Measurements from ENCODE around the gene SLC5A9.
"Not testable (repeated sequence)": the region's sequence is repeated elsewhere in the genome, so short reads cannot be mapped to it uniquely, and the experiment has no call there.

Gene SLC5A9

DNA sequence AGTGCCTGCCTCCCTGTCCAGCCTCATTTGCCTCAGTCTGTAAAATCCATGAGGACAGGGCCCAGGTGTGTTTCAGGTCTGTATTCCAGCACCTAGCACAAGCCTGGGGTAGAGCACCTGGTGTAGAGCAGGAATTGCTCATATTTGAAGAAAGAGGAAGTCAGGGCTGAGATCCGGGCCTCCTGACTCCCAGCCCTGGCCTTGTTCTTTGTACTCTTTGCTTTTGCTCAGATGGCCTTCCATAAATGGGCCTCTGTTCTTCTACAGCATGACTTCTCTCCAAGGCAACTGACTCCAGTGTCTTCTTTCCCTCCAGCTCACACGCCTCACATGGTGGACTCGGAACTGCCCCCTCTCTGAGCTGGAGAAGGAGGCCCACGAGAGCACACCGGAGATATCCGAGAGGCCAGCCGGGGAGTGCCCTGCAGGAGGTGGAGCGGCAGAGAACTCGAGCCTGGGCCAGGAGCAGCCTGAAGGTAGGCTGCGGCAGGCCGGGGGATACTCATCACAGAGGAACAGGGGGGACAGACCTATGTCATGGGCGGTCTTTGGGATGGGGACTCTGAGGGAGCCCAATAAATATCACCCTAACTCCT, 19.7 kb downstream of the SLC5A9 start:
- DNase-seq (ENCODE audit: low read depth in 2 of 2), result no peak

DNA sequence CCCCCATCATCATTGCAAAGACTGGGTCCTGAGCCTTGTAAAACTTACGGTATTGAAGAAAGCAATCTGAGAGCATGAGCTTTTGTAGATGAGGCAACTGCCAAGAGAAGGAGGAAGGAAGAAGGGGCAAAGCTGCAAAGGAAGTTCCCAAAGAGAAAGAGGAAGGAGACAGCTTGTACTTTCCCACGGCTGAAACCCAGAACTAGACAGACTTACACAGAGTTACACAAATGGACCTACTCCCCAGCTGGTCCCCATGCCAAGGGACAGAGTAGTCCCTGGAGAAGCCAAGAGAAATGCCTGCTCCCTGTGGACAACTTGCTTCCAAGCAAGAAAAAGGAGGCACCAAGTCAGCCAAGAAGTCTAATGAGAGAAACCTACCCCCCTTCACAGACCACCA, 22.6 kb downstream of the SLC5A9 start:
- no peak for DNase-seq (ENCODE audit: low read depth in 2 of 2)

DNA sequence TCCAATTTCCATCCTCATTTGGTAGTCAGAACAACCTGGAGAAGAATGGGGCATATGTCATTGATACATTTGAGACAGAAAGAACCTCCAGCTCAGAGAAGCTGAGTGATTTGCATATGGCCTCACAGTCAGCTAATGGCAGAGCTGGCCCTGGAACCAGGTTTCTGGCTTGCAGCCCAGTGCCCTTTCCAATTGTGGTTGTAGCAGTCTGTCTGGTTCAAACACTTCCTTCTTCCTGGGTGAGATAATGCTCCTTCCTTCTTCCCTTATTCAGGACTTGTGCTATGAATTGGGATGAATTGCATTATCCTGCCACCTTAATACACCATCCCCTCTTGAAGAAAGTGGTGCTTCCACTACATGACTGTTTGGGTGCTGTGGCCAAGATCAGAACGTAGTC, 24.2 kb downstream of the SLC5A9 start:
- no peak for DNase-seq (ENCODE audit: low read depth in 2 of 2)

DNA sequence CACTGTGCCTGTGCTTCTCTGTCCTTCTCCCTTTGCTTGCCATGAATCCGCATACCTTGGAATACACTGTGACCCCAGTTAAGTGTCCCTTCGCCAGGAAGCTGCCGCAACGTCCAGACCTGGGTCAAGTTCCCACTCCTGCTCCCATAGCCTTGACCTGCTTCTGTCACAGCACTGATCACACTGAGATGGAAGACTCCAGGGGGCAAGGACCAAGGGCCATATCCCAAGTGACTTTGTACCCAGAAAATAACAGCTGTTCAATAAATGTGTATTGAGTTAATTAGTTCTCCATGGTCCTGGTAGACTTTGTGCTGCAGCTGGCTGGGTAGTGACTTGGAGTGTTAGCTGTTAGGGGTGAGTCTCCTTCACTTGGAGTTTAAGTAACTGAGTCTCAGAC, 25.8 kb downstream of the SLC5A9 start:
- no peak for DNase-seq (ENCODE audit: low read depth in 2 of 2)

GRCh38 chr1:48249868-48250267, 27.4 kb downstream of the SLC5A9 start:
- DNase-seq (ENCODE audit: low read depth in 2 of 2), result no peak

DNA sequence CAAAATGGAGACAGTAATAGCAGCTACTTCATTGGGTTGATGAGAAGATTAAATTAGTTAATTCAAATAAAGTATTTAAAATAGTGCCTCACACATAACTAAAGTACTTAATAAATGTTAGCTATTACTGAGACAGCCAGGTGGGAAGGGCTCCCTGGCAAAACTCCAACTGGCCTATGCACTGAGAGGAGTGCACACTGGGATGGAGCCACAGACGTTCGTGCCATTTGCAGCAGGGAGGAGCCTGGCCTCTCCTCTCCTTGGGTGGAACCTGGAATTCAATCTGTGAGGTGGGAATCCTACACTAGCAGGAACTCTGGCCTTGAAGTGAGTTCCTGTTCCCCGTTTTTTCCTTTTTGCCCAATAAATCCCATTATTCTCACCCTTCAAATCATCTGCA, 28.1 kb downstream of the SLC5A9 start:
- no peak for DNase-seq (ENCODE audit: low read depth in 2 of 2)

DNA sequence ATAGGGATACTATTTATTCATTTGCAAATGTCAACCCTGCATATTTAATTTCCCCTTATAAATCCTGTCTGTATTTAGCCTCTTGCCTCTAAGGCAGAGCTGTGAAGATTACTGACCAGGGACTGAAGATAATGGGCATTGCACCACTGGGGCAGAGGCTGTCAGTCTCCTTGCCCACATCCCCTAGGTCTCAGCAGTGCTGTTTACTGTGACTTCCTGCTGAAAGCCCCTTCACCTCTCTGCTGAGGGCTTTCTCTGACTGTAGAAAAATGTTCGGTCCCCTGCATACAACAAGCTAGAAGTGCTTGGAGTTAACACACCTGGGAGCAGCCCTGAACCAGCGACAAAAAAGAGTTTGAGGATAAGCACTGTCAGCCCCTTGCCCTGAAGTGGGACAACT, 28.8 kb downstream of the SLC5A9 start:
- DNase-seq (ENCODE audit: low read depth in 2 of 2), result no peak

DNA sequence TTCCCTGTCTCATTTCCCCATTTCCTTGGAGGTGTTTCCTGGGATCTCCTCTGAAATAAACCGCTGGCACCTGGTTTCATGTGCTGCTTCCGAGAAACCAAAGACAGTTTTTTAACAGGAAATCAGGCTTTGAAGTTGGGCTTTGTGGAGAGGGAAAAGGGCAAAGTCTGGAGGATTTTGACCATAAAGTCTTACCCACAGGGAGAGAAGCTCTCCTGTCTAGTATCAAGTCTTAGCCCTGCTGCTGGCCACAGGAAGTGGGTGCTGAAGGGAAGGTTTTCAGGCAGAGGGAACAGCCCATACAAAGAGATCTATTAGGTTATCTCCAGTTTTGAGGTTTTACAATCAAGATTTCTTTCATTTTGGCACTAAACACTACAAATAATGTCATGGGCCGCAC, 29.3 kb downstream of the SLC5A9 start:
- DNase-seq (ENCODE audit: low read depth in 2 of 2), result no peak

GRCh38 chr1:48254254-48254653, 31.7 kb downstream of the SLC5A9 start:
- DNase-seq (ENCODE audit: low read depth in 2 of 2), result no peak

GRCh38 chr1:48258106-48258505, 35.6 kb downstream of the SLC5A9 start:
- no peak for DNase-seq (ENCODE audit: low read depth in 2 of 2)

DNA sequence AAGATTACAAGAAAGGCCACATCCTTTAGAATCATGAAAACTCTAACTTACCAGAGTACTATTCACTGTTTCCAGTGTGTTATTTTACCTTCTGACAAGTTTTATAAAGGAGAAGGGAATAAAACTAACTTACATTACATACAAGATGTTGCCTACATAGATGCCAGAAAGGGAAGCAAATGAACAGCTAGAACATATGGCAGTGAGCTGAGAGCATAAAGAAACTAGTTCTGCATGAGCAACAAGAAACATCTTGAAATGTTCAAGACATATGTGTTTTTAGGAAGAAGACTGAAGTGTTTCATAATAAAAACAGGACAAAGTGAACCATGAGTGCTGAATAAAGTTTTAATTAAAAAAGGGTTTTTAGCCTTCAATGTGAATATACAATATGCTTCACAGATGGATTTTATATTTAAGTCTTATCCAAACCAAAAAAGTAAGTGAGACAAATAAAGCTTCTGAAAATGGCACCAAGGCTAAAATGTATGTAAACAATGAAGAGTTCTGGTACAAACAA, 39.4 kb downstream of the SLC5A9 start:
- no peak for DNase-seq (ENCODE audit: low read depth in 2 of 2)

DNA sequence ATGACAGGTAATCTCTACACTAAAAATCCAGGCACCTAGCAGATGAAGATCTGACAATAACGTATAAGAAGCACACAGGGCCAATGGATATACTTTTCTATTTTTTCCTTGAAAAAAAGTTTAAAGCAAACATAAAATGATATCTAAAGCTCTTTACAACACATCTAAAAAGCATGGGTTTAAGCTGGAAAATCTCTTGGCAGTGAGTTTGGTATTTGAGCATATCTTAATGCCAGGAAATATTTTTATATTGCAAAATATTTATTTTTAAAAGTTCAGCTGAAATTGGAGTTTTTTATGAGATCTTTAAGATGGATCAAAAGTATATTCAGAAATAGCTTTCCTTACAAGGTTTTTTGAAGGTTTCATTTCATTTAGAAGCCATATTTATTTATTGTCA, 40.5 kb downstream of the SLC5A9 start:
- DNase-seq (ENCODE audit: low read depth in 2 of 2), result no peak

DNA sequence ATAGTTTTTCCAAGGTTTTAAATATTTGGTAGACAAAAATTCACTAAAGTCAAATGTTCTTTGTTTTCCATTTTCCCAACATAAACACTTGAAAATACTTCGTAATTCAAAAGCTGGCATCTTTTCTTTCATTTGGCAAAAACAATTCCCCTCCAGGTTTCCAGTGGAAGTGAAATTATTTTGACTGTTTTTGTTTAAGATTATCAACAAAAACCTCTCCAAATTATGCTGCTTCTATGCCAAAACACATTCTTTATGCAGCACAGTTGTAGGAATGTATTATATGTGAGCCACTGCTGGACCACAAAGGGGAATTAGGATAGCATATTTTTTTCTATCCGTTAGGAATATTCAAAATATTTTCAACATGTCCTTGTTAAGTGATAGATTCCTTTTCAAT, 44.1 kb downstream of the SLC5A9 start:
- no peak for DNase-seq (ENCODE audit: low read depth in 2 of 2)

DNA sequence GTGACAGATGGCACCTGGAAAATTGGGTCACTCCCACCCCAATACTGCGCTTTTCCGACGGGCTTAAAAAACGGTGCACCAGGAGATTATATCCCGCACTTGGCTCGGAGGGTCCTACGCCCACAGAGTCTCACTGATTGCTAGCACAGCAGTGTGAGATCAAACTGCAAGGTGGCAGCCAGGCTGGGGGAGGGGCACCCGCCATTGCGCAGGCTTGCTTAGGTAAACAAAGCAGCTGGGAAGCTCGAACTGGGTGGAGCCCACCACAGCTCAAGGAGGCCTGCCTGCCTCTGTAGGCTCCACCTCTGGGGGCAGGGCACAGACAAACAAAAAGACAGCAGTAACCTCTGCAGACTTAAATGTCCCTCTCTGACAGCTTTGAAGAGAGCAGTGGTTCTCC, 54.9 kb downstream of the SLC5A9 start:
- not testable (repeated sequence) for DNase-seq (ENCODE audit: low read depth in 2 of 2)

DNA sequence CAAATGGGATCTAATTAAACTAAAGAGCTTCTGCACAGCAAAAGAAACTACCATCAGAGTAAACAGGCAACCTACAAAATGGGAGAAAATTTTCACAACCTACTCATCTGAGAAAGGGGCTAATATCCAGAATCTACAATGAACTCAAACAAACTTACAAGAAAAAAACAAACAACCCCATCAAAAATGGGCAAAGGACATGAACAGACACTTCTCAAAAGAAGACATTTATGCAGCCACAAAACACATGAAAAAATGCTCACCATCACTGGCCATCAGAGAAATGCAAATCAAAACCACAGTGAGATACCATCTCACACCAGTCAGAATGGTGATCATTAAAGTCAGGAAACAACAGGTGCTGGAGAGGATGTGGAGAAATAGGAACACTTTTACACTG, 59.8 kb downstream of the SLC5A9 start:
- not testable (repeated sequence) for DNase-seq (ENCODE audit: low read depth in 2 of 2)

DNA sequence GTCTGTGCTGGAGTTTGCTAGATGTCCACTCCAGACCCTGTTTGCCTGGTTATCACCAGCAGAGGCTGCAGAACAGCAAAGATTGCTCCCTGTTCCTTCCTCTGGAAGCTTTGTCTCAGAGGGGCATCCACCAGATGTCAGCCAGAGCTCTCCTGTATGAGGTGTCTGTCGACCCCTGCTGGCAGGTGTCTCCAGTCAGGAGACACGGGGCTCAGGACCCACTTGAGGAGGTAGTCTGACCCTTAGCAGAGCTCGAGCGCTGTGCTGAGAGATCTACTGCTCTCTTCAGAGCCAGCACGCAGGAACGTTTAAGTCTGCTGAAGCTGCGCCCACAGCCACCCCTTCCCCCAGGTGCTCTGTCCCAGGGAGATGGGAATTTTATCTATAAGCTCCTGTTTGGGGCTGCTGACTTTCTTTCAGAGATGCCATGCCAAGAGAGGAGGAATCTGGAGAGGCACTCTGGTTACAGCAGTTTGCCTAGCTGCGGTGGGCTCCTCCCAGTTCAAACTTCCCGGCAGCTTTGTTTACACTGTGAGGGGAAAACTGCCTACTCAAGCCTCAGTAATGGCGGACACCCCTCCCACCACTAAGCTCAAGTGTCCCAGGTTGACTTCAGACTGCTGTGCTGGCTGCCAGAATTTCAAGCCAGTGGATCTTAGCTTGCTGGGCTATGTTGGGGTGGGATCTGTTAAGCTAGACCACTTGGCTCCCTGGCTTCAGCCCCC, 62.3 kb downstream of the SLC5A9 start:
- not testable (repeated sequence) for DNase-seq (ENCODE audit: low read depth in 2 of 2)

DNA sequence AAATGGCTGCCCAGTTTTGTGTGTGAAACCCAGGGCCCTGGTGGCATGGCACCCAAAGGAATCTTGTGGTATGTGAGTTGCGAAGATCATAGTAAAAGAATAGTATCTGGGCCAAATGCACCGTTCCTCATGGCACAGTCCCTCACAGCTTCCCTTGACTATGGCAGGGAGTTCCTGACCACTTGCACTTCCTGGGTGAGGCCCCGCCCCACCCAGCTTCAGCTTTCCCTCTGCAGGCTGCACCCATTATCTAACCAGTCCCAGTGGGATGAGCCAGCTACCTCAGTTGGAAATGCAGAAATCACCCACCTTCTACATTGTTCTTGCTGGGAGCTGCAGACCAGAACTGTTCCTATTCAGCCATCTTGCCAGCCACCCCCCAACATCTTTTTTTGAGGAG, 63.0 kb downstream of the SLC5A9 start:
- DNase-seq (ENCODE audit: low read depth in 2 of 2), result no peak

DNA sequence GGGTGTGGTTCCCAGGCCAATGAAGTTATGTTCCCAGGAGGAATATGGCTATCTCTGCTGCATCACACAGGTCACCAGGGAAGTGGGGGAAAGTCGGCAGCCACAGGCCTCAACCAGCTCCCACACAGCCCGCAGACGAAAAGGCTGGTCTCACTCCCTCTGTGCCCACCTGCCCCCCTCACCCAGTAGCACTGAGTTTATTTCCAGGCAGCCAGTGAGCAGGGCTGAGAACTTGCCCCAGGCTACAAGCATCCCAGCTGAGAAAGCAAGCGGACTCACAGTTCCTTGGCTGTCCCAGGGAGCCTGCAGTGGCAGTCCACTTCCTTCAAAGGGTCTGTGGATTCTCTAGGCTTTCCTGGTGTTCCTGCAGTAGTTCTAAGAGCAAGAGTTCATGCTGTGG, 68.9 kb downstream of the SLC5A9 start:
- no peak for DNase-seq (ENCODE audit: low read depth in 2 of 2)

- DNase-seq (ENCODE audit: low read depth in 2 of 2), result no peak
These were observed 70.2 kb downstream of the SLC5A9 start for GRCh38 chr1:48292706-48293105.

DNA sequence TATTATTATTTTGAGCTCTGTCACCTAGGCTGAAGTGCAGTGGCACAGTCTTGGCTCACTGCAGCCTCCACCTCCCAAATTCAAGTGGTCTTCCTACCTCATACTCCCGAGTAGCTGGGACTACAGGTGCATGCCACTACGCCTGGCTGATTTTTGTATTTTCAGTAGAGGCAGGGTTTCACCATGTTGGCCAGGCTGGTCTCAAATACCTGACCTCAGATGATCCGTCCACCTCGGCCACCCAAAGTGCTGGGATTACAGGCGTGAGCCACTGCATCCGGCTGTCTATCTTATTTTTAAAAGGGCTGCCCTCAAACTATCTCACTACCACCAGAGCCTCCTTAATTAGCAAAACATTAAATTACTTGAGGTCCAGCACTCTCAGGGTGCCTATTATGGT, 71.6 kb downstream of the SLC5A9 start:
- not testable (repeated sequence) for DNase-seq (ENCODE audit: low read depth in 2 of 2)

GRCh38 chr1:48294656-48295055, 72.1 kb downstream of the SLC5A9 start:
- DNase-seq (ENCODE audit: low read depth in 2 of 2), result no peak

Measured in stimulated activated CD8-positive, alpha-beta memory T cell treated with anti-CD3 and anti-CD28 coated beads, Interleukin-2, amount 100 ng/mL, for 1 hour (primary cell).